Cortex of kidney (tissue), 1 donor: ENCODE results near the gene PCDHGA2.
"Not testable (repeated sequence)": the region's sequence is repeated elsewhere in the genome, so short reads cannot be mapped to it uniquely, and the experiment has no call there.

Experiments used
- DNase-seq: peaks from one replicate; lab custom pipeline; 2025; lab: John Stamatoyannopoulos, UW

The PCDHGA2 gene

GRCh38 chr5:141349917-141350619, 11.5 kb downstream of the PCDHGA2 start, which contains the start of gene PCDHGB1:
TSS of gene PCDHGB1 (plus strand) at chr5:141350099. CDS start at chr5:141350261, 162 bp downstream.
- DNase-seq = no peak

DNA sequence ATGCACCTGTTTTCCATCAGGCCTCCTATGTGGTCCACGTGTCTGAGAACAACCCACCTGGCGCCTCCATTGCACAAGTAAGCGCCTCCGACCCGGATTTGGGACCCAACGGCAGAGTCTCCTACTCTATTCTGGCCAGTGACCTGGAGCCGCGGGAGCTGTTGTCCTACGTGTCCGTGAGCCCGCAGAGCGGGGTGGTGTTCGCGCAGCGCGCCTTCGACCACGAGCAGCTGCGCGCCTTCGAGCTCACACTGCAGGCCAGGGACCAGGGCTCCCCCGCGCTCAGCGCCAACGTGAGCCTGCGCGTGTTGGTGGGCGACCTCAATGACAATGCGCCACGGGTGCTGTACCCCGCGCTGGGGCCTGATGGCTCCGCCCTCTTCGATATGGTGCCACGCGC, 13.0 kb downstream of the PCDHGA2 start:
- no peak for DNase-seq

- no peak for DNase-seq
Measured at GRCh38 chr5:141354900-141355469, 16.4 kb downstream of the PCDHGA2 start, which contains the start of gene PCDHGA4. TSS of gene PCDHGA4 (plus strand) at chr5:141355021. CDS start at chr5:141355108, 87 bp downstream.

- DNase-seq = no peak
Measured at GRCh38 chr5:141355641-141356040, 17.1 kb downstream of the PCDHGA2 start.

DNA sequence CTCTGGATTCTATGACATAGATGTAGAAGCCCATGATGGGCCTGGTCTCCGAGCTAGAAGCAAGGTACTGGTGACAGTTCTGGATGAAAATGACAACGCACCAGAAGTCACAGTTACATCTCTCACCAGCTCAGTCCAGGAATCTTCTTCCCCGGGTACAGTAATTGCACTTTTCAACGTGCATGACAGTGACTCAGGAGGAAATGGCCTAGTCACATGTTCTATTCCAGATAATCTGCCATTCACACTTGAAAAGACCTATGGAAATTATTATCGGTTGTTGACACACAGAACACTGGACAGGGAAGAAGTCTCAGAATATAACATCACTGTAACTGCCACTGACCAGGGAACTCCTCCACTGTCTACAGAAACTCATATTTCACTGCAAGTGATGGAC, 17.6 kb downstream of the PCDHGA2 start:
- no peak for DNase-seq

DNA sequence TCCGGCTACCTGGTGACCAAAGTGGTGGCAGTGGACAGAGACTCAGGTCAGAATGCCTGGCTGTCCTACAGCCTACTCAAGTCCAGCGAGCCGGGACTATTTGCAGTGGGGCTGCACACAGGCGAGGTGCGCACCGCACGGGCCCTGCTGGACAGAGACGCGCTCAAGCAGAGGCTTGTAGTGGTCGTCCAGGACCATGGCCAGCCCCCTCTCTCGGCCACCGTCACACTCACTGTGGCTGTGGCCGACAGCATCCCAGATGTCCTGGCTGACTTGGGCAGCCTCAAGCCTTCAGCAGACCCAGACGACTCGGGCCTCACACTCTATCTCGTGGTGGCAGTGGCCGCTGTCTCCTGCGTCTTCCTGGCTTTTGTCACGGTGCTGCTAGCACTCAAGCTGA, 18.4 kb downstream of the PCDHGA2 start:
- no peak for DNase-seq

- DNase-seq = no peak
Measured at GRCh38 chr5:141359790-141360426, 21.3 kb downstream of the PCDHGA2 start, which contains the start of gene PCDHGB2. TSS of gene PCDHGB2 (plus strand) at chr5:141359994. CDS start at chr5:141360136, 142 bp downstream.

GRCh38 chr5:141360685-141361084, 22.1 kb downstream of the PCDHGA2 start:
- DNase-seq = no peak

- no peak for DNase-seq
Measured at GRCh38 chr5:141362719-141363118, 24.2 kb downstream of the PCDHGA2 start.

GRCh38 chr5:141363952-141364660, 25.5 kb downstream of the PCDHGA2 start, which contains the start of gene PCDHGA5:
TSS of gene PCDHGA5 (plus strand) at chr5:141364162. CDS start at chr5:141364331, 169 bp downstream.
- no peak for DNase-seq

GRCh38 chr5:141366016-141366896, 27.7 kb downstream of the PCDHGA2 start:
- DNase-seq = no peak

GRCh38 chr5:141369994-141370848, 31.7 kb downstream of the PCDHGA2 start, which contains the start of gene PCDHGB3:
TSS of gene PCDHGB3 (plus strand) at chr5:141370242. CDS start at chr5:141370395, 153 bp downstream.
- no peak for DNase-seq

GRCh38 chr5:141371572-141372475, 33.3 kb downstream of the PCDHGA2 start:
- no peak for DNase-seq

DNA sequence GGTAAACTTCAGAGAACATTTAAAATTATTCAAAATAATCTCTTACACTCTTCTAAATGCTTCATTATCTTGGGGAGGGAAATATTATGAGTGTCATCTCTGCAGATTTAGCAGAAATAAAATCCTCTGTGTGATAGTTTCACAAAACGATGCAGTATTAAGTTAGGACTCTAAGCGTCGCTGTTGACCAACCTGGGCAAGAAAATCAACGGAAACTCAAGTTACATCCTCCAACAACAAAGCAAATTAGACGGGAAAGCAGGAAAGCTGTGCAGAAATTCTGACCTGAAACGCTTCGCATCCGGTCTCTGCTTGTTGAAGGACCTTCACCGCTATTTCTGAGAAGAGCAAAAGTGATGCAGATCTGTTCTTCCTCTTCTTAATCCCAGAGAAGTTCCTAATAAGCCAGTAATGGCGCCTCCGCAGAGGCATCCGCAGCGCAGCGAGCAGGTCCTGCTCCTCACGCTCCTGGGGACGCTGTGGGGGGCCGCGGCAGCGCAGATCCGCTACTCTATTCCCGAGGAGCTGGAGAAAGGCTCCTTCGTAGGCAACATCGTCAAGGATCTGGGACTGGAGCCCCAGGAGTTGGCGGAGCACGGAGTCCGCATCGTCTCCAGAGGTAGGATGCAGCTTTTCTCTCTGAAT, 35.2 kb downstream of the PCDHGA2 start, which contains the start of gene PCDHGA6:
Gene PCDHGA6, plus strand, starts transcription at position 219 of the 645 bp plus-strand sequence. Its CDS starts 193 bp downstream, at position 412.
- DNase-seq = no peak

- no peak for DNase-seq
Measured at GRCh38 chr5:141374627-141375026, 36.1 kb downstream of the PCDHGA2 start.

DNA sequence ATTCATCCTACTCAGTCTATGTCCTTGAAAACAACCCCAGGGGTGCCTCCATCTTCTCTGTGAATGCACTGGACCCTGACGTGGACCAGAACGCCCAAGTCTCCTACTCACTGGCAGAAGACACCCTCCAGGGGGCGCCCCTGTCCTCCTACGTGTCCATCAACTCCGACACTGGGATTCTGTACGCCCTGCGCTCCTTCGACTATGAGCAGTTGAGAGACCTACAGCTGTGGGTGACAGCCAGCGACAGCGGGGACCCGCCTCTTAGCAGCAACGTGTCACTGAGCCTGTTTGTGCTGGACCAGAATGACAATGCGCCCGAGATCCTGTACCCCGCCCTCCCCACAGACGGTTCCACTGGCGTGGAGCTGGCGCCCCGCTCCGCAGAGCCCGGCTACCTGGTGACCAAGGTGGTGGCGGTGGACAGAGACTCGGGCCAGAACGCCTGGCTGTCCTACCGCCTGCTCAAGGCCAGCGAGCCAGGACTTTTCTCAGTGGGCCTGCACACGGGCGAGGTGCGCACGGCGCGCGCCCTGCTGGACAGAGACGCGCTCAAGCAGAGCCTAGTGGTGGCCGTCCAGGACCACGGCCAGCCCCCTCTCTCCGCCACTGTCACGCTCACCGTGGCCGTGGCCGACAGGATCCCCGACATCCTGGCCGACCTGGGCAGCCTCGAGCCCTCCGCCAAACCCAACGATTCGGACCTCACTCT, 37.0 kb downstream of the PCDHGA2 start:
- DNase-seq = not testable (repeated sequence)

- DNase-seq = no peak
Measured at GRCh38 chr5:141382469-141383294, 44.1 kb downstream of the PCDHGA2 start, which contains the start of gene PCDHGA7. TSS of gene PCDHGA7 (plus strand) at chr5:141382742. CDS start at chr5:141382900, 158 bp downstream.
